NT2/D1 (cell line): ENCODE measurements around the gene MERTK.
"Not testable (repeated sequence)": the region's sequence is repeated elsewhere in the genome, so short reads cannot be mapped to it uniquely, and the experiment has no call there.

Experiments used
- SUZ12 ChIP-seq: IDR thresholded peaks from 2 replicates; pipeline ENCODE4 v1.6.1; 2011; ENCODE audit not compliant: insufficient read length, insufficient read depth; ENCODE audit errors: extremely low read depth
- YY1 ChIP-seq: IDR thresholded peaks from 2 replicates; pipeline ENCODE4 v1.6.1; 2011; ENCODE audit not compliant: insufficient read length, insufficient read depth

- not testable (repeated sequence) for TF ChIP-seq SUZ12, YY1
Measured at GRCh38 chr2:112040066-112040465, 141.7 kb downstream of the MERTK start.
